Measurements from ENCODE around the gene TMEM95. TPM values are rescaled to one million over a fixed set of nuclear protein-coding genes. Genes with fewer than 3 reads are reported as not detected.

The TMEM95 gene
- total and polyA plus RNA-seq, 4 donors, result not detected

GRCh38 chr17:7356756-7357155, 1.8 kb downstream of the TMEM95 start:
- Histone ChIP-seq H3K27ac (ENCODE audit: low read depth in 1 of 2, low read length in 2 of 2) (no peak overlapping the region), H3K27me3 (ENCODE audit: control insufficient read depth in 4 of 4, insufficient read depth in 4 of 4, low read length in 3 of 4) (no peaks in the 10 kb centered on the region), H3K36me3 (ENCODE audit: control insufficient read depth in 4 of 4, insufficient read depth in 3 of 4, low read depth in 1 of 4, low read length in 3 of 4) (no peaks in the 10 kb centered on the region), H3K9ac (ENCODE audit: low read depth in 1 of 2, low read length in 2 of 2) (no peak overlapping the region), H3K4me1 (ENCODE audit: control insufficient read depth in 4 of 4, insufficient read depth in 4 of 4, low read length in 3 of 4) (peaks cover 4 to 15% (median 8%) of the 10 kb centered on the region in 4 donors), H3K4me3 (ENCODE audit: low read depth in 1 of 3, low read length in 3 of 3) (no peak overlapping the region), H3K9me3 (ENCODE audit: control insufficient read depth in 4 of 4, low read length in 3 of 4) (no peaks in the 10 kb centered on the region)
- 70% methylated on average over 8 of the region's 8 CpGs for WGBS
- DNase-seq (ENCODE audit: low spot score), result no peak
- TF ChIP-seq FOXA1 (IDR thresholded peaks at IDR 0.05) (no peak), RXRA (IDR thresholded peaks at IDR 0.05) (no peak), MAX (IDR thresholded peaks at IDR 0.05) (no peak), FOXA2 (IDR thresholded peaks at IDR 0.05) (no peak), GABPA (IDR thresholded peaks at IDR 0.05 in 1 of 2, conservative IDR thresholded peaks at IDR 0.05 in 1 of 2) (no peak), REST (IDR thresholded peaks at IDR 0.05) (no peak), ZBTB33 (IDR thresholded peaks at IDR 0.05) (no peak), JUND (IDR thresholded peaks at IDR 0.05) (no peak), ATF3 (IDR thresholded peaks at IDR 0.05) (no peak), EGR1 (IDR thresholded peaks at IDR 0.05; ENCODE audit: low read depth in 2 of 2) (no peak), HNF4A (conservative IDR thresholded peaks at IDR 0.05) (no peak), YY1 (IDR thresholded peaks at IDR 0.05) (no peak), RAD21 (IDR thresholded peaks at IDR 0.05) (no peak), TAF1 (conservative IDR thresholded peaks at IDR 0.05) (no peak), CTCF (IDR thresholded peaks at IDR 0.05; ENCODE audit: low read depth, low read length, missing input control) (no peak), HNF4G (IDR thresholded peaks at IDR 0.05) (no peak), NR2F2 (IDR thresholded peaks at IDR 0.05) (no peak), SP1 (IDR thresholded peaks at IDR 0.05) (no peak)
